NCI-H1417 treated with DMSO at 0.1 percent for 48 hours (cell line): ENCODE data around the gene CPNE6.

ENCODE experiments used
- DNase-seq: peaks from one replicate; lab custom pipeline; 2025; lab: John Stamatoyannopoulos, UW

The CPNE6 gene

GRCh38 chr14:24086193-24086955 is 15.0 kb downstream of the CPNE6 start:
- DNase-seq, result no peak

GRCh38 chr14:24087004-24087403 is 15.6 kb downstream of the CPNE6 start:
- DNase-seq, result no peak

- DNase-seq, result no peak
Observed at GRCh38 chr14:24088095-24088494, 16.7 kb downstream of the CPNE6 start.

GRCh38 chr14:24089890-24090289 is 18.5 kb downstream of the CPNE6 start:
- DNase-seq, result no peak

GRCh38 chr14:24092110-24092504 is 20.7 kb downstream of the CPNE6 start:
- DNase-seq, result no peak

- no peak for DNase-seq
Observed at GRCh38 chr14:24092505-24093206, 21.3 kb downstream of the CPNE6 start.

- no peak for DNase-seq
Observed at GRCh38 chr14:24093207-24093900, 22.0 kb downstream of the CPNE6 start.

- peak; percentile 71 for DNase-seq
Observed at GRCh38 chr14:24093901-24094840, 22.8 kb downstream of the CPNE6 start, which contains the start of gene PCK2. PCK2 (plus strand) TSS chr14:24094311; CDS start chr14:24094406, 95 bp downstream.

GRCh38 chr14:24094841-24095270 is 23.5 kb downstream of the CPNE6 start:
- no peak for DNase-seq

- no peak for DNase-seq
Observed at GRCh38 chr14:24095271-24096068, 24.1 kb downstream of the CPNE6 start.

- no peak for DNase-seq
Observed at GRCh38 chr14:24096545-24097181, 25.3 kb downstream of the CPNE6 start.

GRCh38 chr14:24098229-24098926 is 27.0 kb downstream of the CPNE6 start:
- no peak for DNase-seq

GRCh38 chr14:24098927-24099813 is 27.8 kb downstream of the CPNE6 start:
- no peak for DNase-seq

- no peak for DNase-seq
Observed at GRCh38 chr14:24100197-24100981, 29.0 kb downstream of the CPNE6 start.

GRCh38 chr14:24100982-24101494 is 29.7 kb downstream of the CPNE6 start:
- no peak for DNase-seq

- DNase-seq, result no peak
Observed at GRCh38 chr14:24102357-24103048, 31.1 kb downstream of the CPNE6 start.

GRCh38 chr14:24103451-24103850 is 32.1 kb downstream of the CPNE6 start:
- no peak for DNase-seq
